ENCODE results near the gene KIF17.

The KIF17 gene

DNA sequence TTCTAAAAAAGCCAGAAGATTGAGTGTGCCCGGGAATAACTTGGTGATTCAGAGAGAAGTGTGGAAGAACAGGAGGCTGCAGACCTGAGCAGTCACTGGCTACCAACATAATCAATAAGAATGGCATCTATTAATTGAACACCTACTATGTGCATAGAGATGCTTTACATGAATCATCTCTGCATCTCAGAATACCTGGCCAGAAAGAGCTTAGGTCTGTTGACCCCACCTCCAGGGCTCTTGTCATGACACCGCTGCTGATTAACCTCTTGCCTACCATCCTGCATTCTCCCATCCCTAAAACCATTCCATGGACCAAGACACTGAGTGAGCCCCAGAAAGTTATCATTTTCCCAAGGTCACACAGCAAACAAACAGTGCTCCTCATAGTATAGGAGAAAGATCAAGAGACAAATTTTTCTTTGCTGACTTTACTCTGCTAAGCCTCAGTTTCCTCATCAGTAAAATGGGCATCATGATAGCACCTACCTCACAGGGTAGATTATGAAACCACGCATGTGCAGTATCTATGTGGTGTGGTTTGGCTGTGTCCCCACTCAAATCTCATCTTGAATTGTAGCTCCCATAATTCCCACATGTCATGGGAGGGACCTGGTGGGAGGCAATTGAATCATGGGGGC, 100.8 kb downstream of the KIF17 start:
- no peak for DNase-seq

DNA sequence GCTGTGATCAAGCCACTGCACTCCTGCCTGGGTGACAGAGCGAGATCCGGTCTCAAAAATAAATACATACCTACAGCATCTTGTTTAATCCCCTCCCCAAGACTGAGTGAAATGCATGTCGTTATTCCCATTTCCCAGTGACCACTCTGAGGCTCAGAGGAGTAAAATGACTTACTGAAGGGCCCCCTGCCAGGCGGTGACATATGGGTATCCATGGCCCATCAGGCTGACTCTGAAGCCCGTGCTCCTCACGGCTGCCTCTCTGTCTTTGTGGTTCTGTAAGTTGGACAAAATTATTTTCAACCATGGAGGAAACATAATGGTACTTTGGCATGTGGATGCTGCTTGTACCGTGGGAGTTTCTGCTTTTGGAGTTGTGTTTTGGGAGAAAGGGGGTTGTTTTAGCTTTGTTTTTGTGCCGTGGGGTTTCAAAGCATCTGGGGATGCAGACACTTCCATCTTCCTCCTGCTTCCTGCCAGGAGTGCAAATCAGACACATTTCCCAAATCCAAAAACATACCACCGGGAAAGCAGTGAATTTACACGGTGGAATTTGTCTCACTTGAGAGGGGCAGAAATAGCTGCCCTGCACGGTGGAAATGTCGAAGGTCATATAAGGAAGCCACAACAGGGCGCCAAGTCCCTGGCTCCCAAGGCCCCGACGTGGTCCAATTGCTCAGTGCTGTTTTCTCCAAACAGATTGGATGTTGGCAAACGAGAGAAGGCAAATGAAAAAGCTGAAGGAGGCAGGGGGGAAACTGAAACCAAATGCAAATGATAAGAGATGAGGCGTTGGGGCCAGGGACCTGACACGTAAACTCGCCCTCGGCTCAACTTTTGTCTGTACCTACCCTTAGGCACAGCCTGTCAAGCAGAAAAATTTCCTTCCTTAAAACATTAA, 101.6 kb downstream of the KIF17 start:
- no peak for DNase-seq

DNA sequence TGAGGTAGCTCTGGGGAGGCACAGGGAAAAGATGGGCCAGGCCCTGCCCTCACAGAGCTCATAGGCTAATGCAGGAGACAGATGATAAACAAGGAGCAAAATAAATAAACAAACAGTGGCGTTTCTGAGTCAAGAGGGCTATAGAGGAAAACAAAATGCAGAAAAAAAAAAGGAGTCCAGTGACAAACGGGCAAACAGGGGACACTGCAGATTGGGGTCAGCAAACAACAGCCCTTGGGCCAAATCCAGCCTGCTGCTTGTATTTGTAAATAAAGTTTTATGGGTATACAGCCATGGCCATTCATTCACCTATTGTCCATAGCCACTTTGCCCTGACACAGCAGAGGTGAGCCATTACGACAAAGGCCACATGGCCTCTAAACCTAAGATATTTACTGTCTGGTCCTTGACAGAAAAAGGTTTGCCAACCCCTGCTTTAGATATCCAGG, 103.7 kb downstream of the KIF17 start:
- DNase-seq, result no peak

Data from retina (tissue), 1 donor.